SK-N-MC (cell line): ENCODE measurements around the gene CEP131.
A peak's percentile ranks its signal among the peaks of the same experiment; 100 is the strongest.

Source experiments
- DNase-seq: peaks from one replicate; pipeline ENCODE4 v3.0.0-alpha.2; 2011; ENCODE audit warnings: low read depth, low spot score
- H3K27ac ChIP-seq: fragments of 200-600 bp; sonication (generic); 2 replicates; pipeline ENCODE4 v1.5.1; 2016; ENCODE audit warnings: mixed run types
- H3K36me3 ChIP-seq: fragments of 200-600 bp; sonication (generic); 2 replicates; pipeline ENCODE4 v1.6.1; 2017; ENCODE audit warnings: antibody characterized with exemption, low read length, mixed read lengths; ENCODE audit not compliant: insufficient read depth
- H3K4me3 ChIP-seq: fragments of 200-600 bp; sonication (generic); 2 replicates; pipeline ENCODE4 v1.5.1; 2016
- H3K9ac ChIP-seq: fragments of 200-600 bp; sonication (generic); 2 replicates; pipeline ENCODE4 v1.8.0; 2017; ENCODE audit warnings: mixed run types, mixed read lengths; ENCODE audit not compliant: insufficient read length
- H3K9me3 ChIP-seq: fragments of 200-600 bp; sonication (generic); 2 replicates; pipeline ENCODE4 v1.6.1; 2017; ENCODE audit warnings: low read depth, mild to moderate bottlenecking, antibody characterized with exemption, low read length, moderate library complexity, mixed read lengths
- EZH2 ChIP-seq: fragments of 200-600 bp; sonication (generic); IDR thresholded peaks from one replicate; pipeline ENCODE4 v1.6.1; 2017; ENCODE audit warnings: antibody characterized with exemption
- FOXP2 ChIP-seq: optimal IDR thresholded peaks from 2 replicates; pipeline ENCODE3; 2011; ENCODE audit warnings: mild to moderate bottlenecking, moderate library complexity; ENCODE audit not compliant: insufficient read depth; ENCODE audit errors: extremely low read length, control extremely low read depth
- POLR2AphosphoS5 ChIP-seq: IDR thresholded peaks from 2 replicates; pipeline ENCODE4 v1.6.1; 2012; ENCODE audit warnings: mild to moderate bottlenecking, low read depth, low read length, borderline replicate concordance

Gene CEP131

GRCh38 chr17:81249223-81250040, 26.7 kb upstream of the CEP131 start:
- Histone ChIP-seq H3K27ac (no peak overlapping the region), H3K36me3 (no peaks in the 10 kb centered on the region), H3K9ac (no peak overlapping the region), H3K9me3 (no peaks in the 10 kb centered on the region), H3K4me3 (no peak overlapping the region)
- TF ChIP-seq EZH2 (no peak), FOXP2 (no peak), POLR2AphosphoS5 (no peak)
- no peak for DNase-seq

DNA sequence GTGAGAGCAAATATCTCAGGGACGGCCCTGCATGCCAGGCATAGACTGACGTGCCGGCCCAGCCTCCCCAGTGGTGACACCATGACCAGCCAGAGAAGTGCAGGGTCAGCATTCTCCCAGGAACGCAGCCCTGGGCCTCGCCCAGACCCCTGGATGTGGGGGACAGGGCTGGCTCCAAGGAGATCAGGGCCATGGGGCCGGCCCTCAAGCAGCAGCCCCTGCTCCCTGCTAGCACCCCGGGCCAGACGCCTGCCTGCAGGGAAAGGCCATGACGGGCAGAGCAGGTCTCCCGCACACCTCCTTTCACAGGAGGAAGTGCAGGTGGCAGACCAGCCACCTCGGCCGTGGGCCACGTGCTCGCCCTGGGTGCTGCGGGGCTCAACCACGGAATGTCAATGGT, 25.9 kb upstream of the CEP131 start:
- H3K9ac ChIP-seq, result no peak overlapping the region
- TF ChIP-seq EZH2 (no peak), FOXP2 (no peak), POLR2AphosphoS5 (no peak)
- H3K4me3 ChIP-seq, result no peak overlapping the region
- no peak overlapping the region for H3K27ac ChIP-seq
- no peak for DNase-seq
- no peaks in the 10 kb centered on the region for H3K9me3 ChIP-seq
- no peaks in the 10 kb centered on the region for H3K36me3 ChIP-seq

GRCh38 chr17:81247339-81247990, 24.7 kb upstream of the CEP131 start:
- H3K36me3 ChIP-seq, result no peaks in the 10 kb centered on the region
- no peak for DNase-seq
- no peak for TF ChIP-seq FOXP2
- no peak for TF ChIP-seq EZH2
- TF ChIP-seq POLR2AphosphoS5, result no peak
- H3K9me3 ChIP-seq, result no peaks in the 10 kb centered on the region
- H3K27ac ChIP-seq, result no peak overlapping the region
- H3K4me3 ChIP-seq, result no peak overlapping the region
- no peak overlapping the region for H3K9ac ChIP-seq

- TF ChIP-seq POLR2AphosphoS5 (0 out of 2 replicates have a peak, but pooled peaks have one; percentile 15), EZH2 (no peak), FOXP2 (no peak)
- no peak overlapping the region for H3K4me3 ChIP-seq
- no peak for DNase-seq
- no peaks in the 10 kb centered on the region; the same call in 1 of the 2 replicates for H3K36me3 ChIP-seq
- no peak overlapping the region for H3K27ac ChIP-seq
- no peaks in the 10 kb centered on the region for H3K9me3 ChIP-seq
- no peak overlapping the region for H3K9ac ChIP-seq
Observed at GRCh38 chr17:81246679-81247338, 24.0 kb upstream of the CEP131 start.

- no peaks in the 10 kb centered on the region for H3K9me3 ChIP-seq
- DNase-seq, result no peak
- no peak overlapping the region for H3K27ac ChIP-seq
- H3K4me3 ChIP-seq, result no peak overlapping the region
- H3K36me3 ChIP-seq, result peaks cover 2% of the 10 kb centered on the region
- no peak overlapping the region for H3K9ac ChIP-seq
- no peak for TF ChIP-seq FOXP2
- no peak for TF ChIP-seq POLR2AphosphoS5
Observed at GRCh38 chr17:81246343-81246670, 23.5 kb upstream of the CEP131 start.

- no peak overlapping the region for H3K27ac ChIP-seq
- peaks cover 4% of the 10 kb centered on the region for H3K36me3 ChIP-seq
Observed at GRCh38 chr17:81245665-81246342, 23.0 kb upstream of the CEP131 start.

GRCh38 chr17:81245024-81245664, 22.4 kb upstream of the CEP131 start:
- Histone ChIP-seq H3K27ac (peak overlapping the region; percentile 5), H3K9ac (no peak overlapping the region), H3K36me3 (peaks cover 4% of the 10 kb centered on the region), H3K4me3 (no peak overlapping the region), H3K9me3 (no peaks in the 10 kb centered on the region)
- DNase-seq, result no peak
- TF ChIP-seq POLR2AphosphoS5 (no peak), FOXP2 (no peak), EZH2 (no peak)

More at GRCh38 chr17:81245665-81246342, 23.0 kb upstream of the CEP131 start:
- no peak for DNase-seq
- no peaks in the 10 kb centered on the region for H3K9me3 ChIP-seq
- H3K9ac ChIP-seq, result no peak overlapping the region
- no peak overlapping the region for H3K4me3 ChIP-seq
- TF ChIP-seq EZH2, result no peak
- no peak for TF ChIP-seq POLR2AphosphoS5
- TF ChIP-seq FOXP2, result no peak
